HCT116 (cell line): ENCODE results near the gene CHCHD10. TPM values are rescaled to one million over a fixed set of nuclear protein-coding genes. Genes with fewer than 3 reads are reported as not detected.

Source experiments
- ATAC-seq: fragments of 200-7000 bp; cut with Tn5 transposase; 2 replicates; pipeline ENCODE4 v1.9.1; 2020; ENCODE audit warnings: mild to moderate bottlenecking, moderate library complexity
- BruUV-seq: library from RNA; stranded (reverse); fragments of 400-500 nt; replicated peaks from 2 replicates; lab custom pipeline; 2021; lab: Mats Ljungman, UMichigan
- CTCF ChIA-PET: fragments of 300-600 bp; sonication (Branson Sonifier 250); formaldehyde crosslinking; loops from one replicate; lab custom pipeline; 2021; ENCODE audit warnings: antibody characterized with exemption; lab: Charles Lee
- POLR2A ChIA-PET: fragments of 300-600, 350-600 bp; sonication (Branson Sonifier 250); formaldehyde crosslinking; loops from one replicate; lab custom pipeline; 2021; ENCODE audit warnings: antibody characterized with exemption; lab: Charles Lee
- RAD21 ChIA-PET, 2 experiments: fragments of 300-600 bp; sonication (Branson Sonifier 250); formaldehyde crosslinking; loops; one replicate each; lab custom pipeline; 2023; ENCODE audit warnings: low total read pairs in 2 of 2; ENCODE audit not compliant: uncharacterized antibody in 2 of 2, unreplicated experiment in 2 of 2, low non-redundant PET in 1 of 2; lab: Charles Lee
- DNase-seq: peaks from one replicate; pipeline ENCODE4 v3.0.0-alpha.2; 2010; ENCODE audit warnings: low read depth, low spot score
- H2AFZ ChIP-seq: fragments of 200-600 bp; shearing (Covaris generic), sonication (generic); 2 replicates; pipeline ENCODE4 v1.6.1; 2017; ENCODE audit warnings: low read depth, mixed run types, mixed read lengths, antibody characterized with exemption, low read length; ENCODE audit not compliant: poor library complexity, severe bottlenecking
- H3K27ac ChIP-seq: 2 replicates; pipeline ENCODE4 v1.5.1; 2012; ENCODE audit warnings: low read depth, low read length
- H3K27me3 ChIP-seq: fragments of 200-600 bp; sonication (generic); 2 replicates; pipeline ENCODE4 v1.6.1; 2016; ENCODE audit warnings: mixed run types, low read length, mixed read lengths; ENCODE audit not compliant: insufficient read depth
- H3K36me3 ChIP-seq, 2 experiments: fragments of 200-500 bp in 1 of 2; fragments of 200-600 bp in 1 of 2; sonication (Bioruptor generic) in 1 of 2; sonication (generic) in 1 of 2; 2 replicates each; pipeline versions ENCODE4 v1.5.1 to v1.6.1; 2014 to 2016; ENCODE audit warnings: low read length in 2 of 2, inconsistent platforms in 1 of 2, mixed read lengths in 1 of 2, mixed run types in 1 of 2; ENCODE audit not compliant: insufficient read depth in 2 of 2, control insufficient read depth in 1 of 2
- H3K4me1 ChIP-seq, 2 experiments: fragments of 200-600 bp in 1 of 2; sonication (generic) in 1 of 2; 2 replicates each; pipeline versions ENCODE4 v1.5.1 to v1.6.1; 2012 to 2017; ENCODE audit warnings: low read length in 2 of 2, inconsistent platforms in 1 of 2, mild to moderate bottlenecking in 1 of 2, mixed read lengths in 1 of 2, mixed run types in 1 of 2, moderate library complexity in 1 of 2; ENCODE audit not compliant: insufficient read depth in 2 of 2, control insufficient read depth in 1 of 2
- H3K4me2 ChIP-seq: fragments of 200-600 bp; sonication (generic); 2 replicates; pipeline ENCODE4 v1.6.1; 2017; ENCODE audit warnings: mixed run types, low read length, mixed read lengths
- H3K4me3 ChIP-seq, 2 experiments: fragments of 200-600 bp in 1 of 2; sonication (generic) in 1 of 2; replicated peaks in 1 of 2; 2 replicates each; pipeline ENCODE4 v1.5.1; 2011 to 2016; ENCODE audit warnings: low read length in 2 of 2, control low read depth in 1 of 2, low read depth in 1 of 2, mild to moderate bottlenecking in 1 of 2, mixed read lengths in 1 of 2, mixed run types in 1 of 2
- H3K79me2 ChIP-seq: fragments of 200-600 bp; sonication (generic); 2 replicates; pipeline ENCODE4 v1.6.1; 2017; ENCODE audit warnings: mild to moderate bottlenecking, mixed run types, low read length, moderate library complexity, mixed read lengths; ENCODE audit not compliant: insufficient read depth
- H3K9ac ChIP-seq: fragments of 200-600 bp; sonication (generic); 2 replicates; pipeline ENCODE4 v1.6.1; 2016; ENCODE audit warnings: low read length, mixed read lengths
- H3K9me2 ChIP-seq: fragments of 200-600 bp; sonication (generic), shearing (Covaris generic); 2 replicates; pipeline ENCODE4 v1.6.1; 2017; ENCODE audit warnings: mixed run types, mild to moderate bottlenecking, moderate library complexity; ENCODE audit not compliant: insufficient read depth
- H3K9me3 ChIP-seq, 2 experiments: fragments of 200-500 bp in 1 of 2; fragments of 200-600 bp in 1 of 2; sonication (Bioruptor generic) in 1 of 2; sonication (generic) in 1 of 2; 2 replicates each; pipeline ENCODE4 v1.6.1; 2014 to 2017; ENCODE audit warnings: low read length in 2 of 2, mixed read lengths in 2 of 2, inconsistent platforms in 1 of 2, low read depth in 1 of 2, mild to moderate bottlenecking in 1 of 2, mixed run types in 1 of 2, moderate library complexity in 1 of 2; ENCODE audit not compliant: control insufficient read depth in 1 of 2, insufficient read depth in 1 of 2
- H4K20me1 ChIP-seq: fragments of 200-600 bp; sonication (generic), shearing (Covaris generic); 2 replicates; pipeline ENCODE4 v1.6.1; 2017; ENCODE audit warnings: mixed run types, mild to moderate bottlenecking, moderate library complexity; ENCODE audit not compliant: insufficient read depth
- ELF1 ChIP-seq: IDR thresholded peaks from 2 replicates; pipeline ENCODE4 v1.6.1; 2012; ENCODE audit warnings: low read depth, borderline replicate concordance
- EZH2 ChIP-seq: fragments of 200-600 bp; sonication (generic); IDR thresholded peaks from 2 replicates; pipeline ENCODE4 v1.6.1; 2017; ENCODE audit warnings: antibody characterized with exemption, mixed run types
- FOSL1 ChIP-seq: IDR thresholded peaks from 2 replicates; pipeline ENCODE4 v1.6.1; 2012; ENCODE audit warnings: low read depth
- POLR2A ChIP-seq: IDR thresholded peaks from 2 replicates; pipeline ENCODE4 v1.7.0; 2011; ENCODE audit warnings: borderline replicate concordance; ENCODE audit not compliant: insufficient read depth, insufficient read length; ENCODE audit errors: extremely low read depth
- SIN3A ChIP-seq: IDR thresholded peaks from 2 replicates; pipeline ENCODE4 v1.6.1; 2012; ENCODE audit warnings: low read depth
- SP1 ChIP-seq: IDR thresholded peaks from 2 replicates; pipeline ENCODE4 v1.6.1; 2012; ENCODE audit warnings: low read depth
- SRF ChIP-seq: IDR thresholded peaks from 2 replicates; pipeline ENCODE4 v1.6.1; 2012; ENCODE audit warnings: low read depth
- ZNF274 ChIP-seq: fragments of 200-500 bp; sonication (Bioruptor generic); IDR thresholded peaks from 2 replicates; pipeline ENCODE4 v1.6.1; 2014; ENCODE audit warnings: mild to moderate bottlenecking, low read depth, low read length, inconsistent platforms
- intact Hi-C: fragments of 100-400 bp; cut with micrococcal nuclease; formaldehyde crosslinking; loops from 2 replicates; pipeline ENCODE4 v1.10.0; 2022
- total RNA-seq: library from RNA; stranded (reverse); gene quantifications from one replicate; pipeline ENCODE4 v1.2.1, GENCODE V29; 2021; ENCODE audit not compliant: unreplicated experiment
- TF ChIP-seq, protein P1 (sequence below): IDR thresholded peaks from 2 replicates; pipeline ENCODE4 v1.6.1; 2012
- TF ChIP-seq, protein P2 (sequence below): IDR thresholded peaks from 2 replicates; pipeline ENCODE4 v1.6.1; 2012
- TF ChIP-seq, protein P3 (sequence below), 3 experiments: fragments of 200-600 bp in 1 of 3; sonication (generic) in 1 of 3; IDR thresholded peaks in 2 of 3; conservative IDR thresholded peaks in 1 of 3; 2 replicates each; pipeline ENCODE4 v1.5.1; 2012 to 2017; ENCODE audit warnings: low read depth in 2 of 3, low read length in 2 of 3, antibody characterized with exemption in 1 of 3, borderline replicate concordance in 1 of 3, control low read depth in 1 of 3, mild to moderate bottlenecking in 1 of 3, mixed read lengths in 1 of 3, mixed run types in 1 of 3, moderate library complexity in 1 of 3; ENCODE audit not compliant: insufficient read depth in 1 of 3

The CHCHD10 gene
- total RNA-seq, 1 experiment from 2014 or later, result 279 TPM

DNA sequence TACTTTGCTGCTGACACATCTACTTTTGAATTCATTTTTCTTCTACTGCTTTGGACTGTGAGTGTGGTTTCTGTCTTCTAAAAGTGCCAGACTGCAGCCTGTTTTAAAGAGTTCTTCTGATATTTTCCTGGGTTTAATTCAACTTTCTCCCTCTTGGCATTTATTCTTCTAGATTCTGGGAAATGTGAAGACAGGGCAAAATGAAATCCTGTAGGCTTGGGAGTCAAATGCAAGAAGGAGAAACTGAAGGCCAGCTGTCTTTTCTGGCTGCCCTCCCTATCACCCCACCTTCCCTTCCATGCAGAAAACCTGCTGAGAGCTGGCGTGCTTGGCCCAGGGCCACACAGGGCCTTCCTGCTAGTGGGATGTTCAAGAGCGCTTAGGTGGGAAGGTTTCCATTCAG lies 24.5 kb downstream of the CHCHD10 start:
- Histone ChIP-seq H3K36me3 (peaks cover 0 to 8% of the 10 kb centered on the region in 2 experiments; a peak in 2 of 4 replicates), H3K9ac (no peak overlapping the region), H3K4me3 (no peak overlapping the region), H2AFZ (no peak overlapping the region), H3K27ac (no peak overlapping the region), H3K27me3 (no peaks in the 10 kb centered on the region), H3K9me2 (no peaks in the 10 kb centered on the region), H4K20me1 (no peaks in the 10 kb centered on the region), H3K79me2 (no peaks in the 10 kb centered on the region), H3K4me2 (no peak overlapping the region), H3K4me1 (no peaks in the 10 kb centered on the region), H3K9me3 (no peaks in the 10 kb centered on the region)
- ChIA-PET CTCF (no interaction called here), POLR2A (no interaction called here), RAD21 (no interaction called here)
- ATAC-seq (no peak), DNase-seq (no peak)
- BruUV-seq, result TSS peak; percentile 12
- intact Hi-C loops, result no loop called here
- TF ChIP-seq FOSL1 (no peak), SP1 (no peak), ZNF274 (no peak), SRF (no peak), POLR2A (no peak), EZH2 (no peak), SIN3A (no peak), ELF1 (no peak)
- TF ChIP-seq, protein P1, sequence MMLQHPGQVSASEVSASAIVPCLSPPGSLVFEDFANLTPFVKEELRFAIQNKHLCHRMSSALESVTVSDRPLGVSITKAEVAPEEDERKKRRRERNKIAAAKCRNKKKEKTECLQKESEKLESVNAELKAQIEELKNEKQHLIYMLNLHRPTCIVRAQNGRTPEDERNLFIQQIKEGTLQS, result no peak
- TF ChIP-seq, protein P2, sequence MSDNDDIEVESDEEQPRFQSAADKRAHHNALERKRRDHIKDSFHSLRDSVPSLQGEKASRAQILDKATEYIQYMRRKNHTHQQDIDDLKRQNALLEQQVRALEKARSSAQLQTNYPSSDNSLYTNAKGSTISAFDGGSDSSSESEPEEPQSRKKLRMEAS, result no peak
- TF ChIP-seq, protein P3, sequence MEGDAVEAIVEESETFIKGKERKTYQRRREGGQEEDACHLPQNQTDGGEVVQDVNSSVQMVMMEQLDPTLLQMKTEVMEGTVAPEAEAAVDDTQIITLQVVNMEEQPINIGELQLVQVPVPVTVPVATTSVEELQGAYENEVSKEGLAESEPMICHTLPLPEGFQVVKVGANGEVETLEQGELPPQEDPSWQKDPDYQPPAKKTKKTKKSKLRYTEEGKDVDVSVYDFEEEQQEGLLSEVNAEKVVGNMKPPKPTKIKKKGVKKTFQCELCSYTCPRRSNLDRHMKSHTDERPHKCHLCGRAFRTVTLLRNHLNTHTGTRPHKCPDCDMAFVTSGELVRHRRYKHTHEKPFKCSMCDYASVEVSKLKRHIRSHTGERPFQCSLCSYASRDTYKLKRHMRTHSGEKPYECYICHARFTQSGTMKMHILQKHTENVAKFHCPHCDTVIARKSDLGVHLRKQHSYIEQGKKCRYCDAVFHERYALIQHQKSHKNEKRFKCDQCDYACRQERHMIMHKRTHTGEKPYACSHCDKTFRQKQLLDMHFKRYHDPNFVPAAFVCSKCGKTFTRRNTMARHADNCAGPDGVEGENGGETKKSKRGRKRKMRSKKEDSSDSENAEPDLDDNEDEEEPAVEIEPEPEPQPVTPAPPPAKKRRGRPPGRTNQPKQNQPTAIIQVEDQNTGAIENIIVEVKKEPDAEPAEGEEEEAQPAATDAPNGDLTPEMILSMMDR (IDR thresholded peaks at IDR 0.05 in 2 of 3, conservative IDR thresholded peaks at IDR 0.05 in 1 of 3; ENCODE audit: borderline replicate concordance in 1 of 3, insufficient read depth in 1 of 3, low read depth in 2 of 3, low read length in 2 of 3), result no peak
- TF ChIP-seq, all 23 proteins: peak for 0
